Right forelimb (tissue), 1 donor: ENCODE measurements around the gene PPP4C.
"Not testable (repeated sequence)": the region's sequence is repeated elsewhere in the genome, so short reads cannot be mapped to it uniquely, and the experiment has no call there.

Source experiments
- DNase-seq: peaks from one replicate; pipeline ENCODE4 v3.0.0-alpha.2; 2018

The PPP4C gene

DNA sequence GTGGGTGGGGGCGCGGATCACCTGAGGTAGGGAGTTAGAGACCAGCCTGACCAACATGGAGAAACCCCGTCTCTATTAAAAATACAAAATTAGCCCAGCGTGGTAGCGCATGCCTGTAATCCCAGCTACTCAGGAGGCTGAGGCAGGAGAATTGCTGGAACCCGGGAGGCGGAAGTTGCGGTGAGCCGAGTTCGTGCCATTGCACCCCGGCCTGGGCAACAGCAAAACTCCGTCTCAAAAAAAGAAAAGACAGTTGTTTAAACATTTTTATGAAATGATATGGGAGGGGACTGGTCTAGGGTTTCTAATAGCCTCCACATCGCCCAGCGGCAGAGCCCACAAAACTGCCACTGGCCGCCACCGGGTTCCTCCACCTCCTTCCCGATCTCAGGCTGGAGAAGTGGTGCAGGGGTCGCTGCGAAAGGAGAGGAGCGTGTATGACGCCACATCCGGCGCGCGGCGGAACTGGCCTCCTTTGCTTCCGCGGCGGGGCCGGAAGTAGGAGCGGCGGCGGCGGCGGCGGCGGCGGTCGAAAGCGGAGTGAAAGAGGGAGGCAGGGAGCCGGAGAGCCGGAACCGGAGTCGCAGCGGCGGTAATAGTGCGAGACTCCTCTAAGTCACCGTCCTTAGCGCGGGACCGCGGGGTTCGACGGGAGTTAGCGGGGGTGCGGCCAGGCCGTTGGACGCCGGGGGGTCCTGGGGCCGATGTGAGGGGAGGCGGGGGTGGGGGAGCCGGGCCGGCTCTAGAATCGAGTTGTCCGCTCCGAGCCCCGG, at the start of gene PPP4C:
PPP4C (plus strand) TSS at position 492 of the 773 bp plus-strand sequence. CDS start 384 bp downstream, outside the sequence.
- peak; percentile 93 for DNase-seq

DNA sequence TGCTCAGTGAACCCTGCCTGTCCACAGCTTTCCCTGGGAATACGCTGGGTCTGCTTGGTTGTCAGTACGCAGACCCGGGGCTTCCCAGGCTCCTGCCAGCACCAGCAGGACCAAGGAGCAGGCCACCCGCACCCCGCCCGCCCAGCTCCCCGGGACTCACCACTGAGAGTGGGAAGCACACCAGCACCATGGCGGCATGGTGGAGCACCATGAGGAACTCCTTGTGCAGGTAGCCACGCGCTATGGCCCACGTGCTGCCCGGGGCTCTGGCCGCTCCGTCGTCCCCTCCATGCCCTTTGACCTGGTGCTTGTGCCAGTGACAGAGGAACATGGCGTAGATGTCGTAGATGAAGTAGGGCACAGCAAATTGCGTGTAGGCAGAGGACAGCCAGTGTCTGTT, 49.3 kb upstream of the PPP4C start:
- DNase-seq: no peak

DNA sequence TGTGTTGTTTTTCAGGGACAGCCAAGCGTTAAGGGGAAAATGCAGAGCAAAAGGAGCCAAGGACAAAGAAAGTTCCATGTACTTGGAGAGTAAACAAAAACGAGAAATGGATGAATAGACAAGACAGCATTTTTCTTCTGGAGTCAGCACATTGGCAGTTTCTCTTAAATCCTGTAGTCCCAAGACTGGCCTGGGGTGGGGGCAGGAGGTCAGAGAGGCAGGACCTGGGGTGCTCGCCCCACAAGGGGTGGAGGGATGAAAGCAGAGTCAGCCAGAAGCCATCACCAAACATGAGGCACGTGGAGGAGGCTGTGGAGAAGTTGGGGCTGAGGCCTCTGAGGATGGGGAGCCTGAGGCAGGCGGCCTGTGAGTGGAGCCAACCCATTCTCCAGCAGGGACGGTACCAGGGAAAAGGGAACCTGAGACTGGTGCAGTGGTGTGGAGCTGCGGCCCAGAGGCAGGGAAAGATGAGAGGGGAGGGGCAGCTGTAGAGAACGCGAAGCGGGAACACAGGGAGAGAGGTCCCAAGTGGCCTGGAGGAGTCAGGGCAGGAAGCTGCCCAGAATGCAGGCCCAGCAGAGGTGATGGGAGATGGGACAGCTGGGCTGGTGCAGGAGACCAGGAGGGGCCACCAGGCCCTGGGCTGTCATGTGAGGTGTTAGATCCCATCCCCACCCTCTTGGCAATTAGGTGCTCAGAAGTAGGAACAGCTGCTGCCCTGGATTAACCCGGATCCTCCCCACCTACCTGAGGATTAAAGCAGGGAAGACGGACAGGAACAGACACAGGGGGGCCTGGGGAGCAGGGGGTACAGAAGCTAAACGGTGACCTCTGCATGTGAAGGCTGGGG, 48.0 kb upstream of the PPP4C start:
- no peak for DNase-seq

DNA sequence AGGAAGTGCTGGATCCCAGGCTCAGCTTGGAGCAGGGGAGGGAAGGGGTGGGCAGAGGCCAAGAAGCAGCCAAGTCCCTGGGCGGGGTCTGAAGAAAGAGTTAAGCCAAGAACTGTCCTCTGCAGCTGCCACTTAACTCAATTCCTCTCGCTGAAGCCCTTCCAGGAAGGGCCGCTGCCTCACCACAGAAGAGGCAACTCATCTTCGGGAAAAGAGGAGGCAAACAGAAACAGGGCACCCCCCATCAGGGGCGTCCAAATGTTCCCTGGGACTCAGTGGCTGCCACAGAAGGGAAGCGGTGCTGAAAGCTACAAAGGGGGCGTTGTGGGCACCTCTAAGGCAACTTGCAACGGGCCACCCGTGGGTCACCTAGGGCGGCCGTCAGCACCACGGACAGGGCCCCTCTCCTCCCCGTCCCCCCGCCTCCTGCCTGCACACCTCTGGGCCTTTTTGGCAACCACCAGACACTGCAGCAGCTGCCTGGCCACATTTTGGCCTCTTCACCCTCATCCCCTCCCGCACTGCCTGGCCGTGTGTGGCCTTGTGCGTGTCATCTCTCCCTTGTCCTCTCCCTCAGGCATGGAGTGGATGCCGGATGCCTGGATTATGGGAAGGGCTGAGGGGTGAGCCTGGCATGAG, 47.2 kb upstream of the PPP4C start:
- DNase-seq: peak; percentile 66

DNA sequence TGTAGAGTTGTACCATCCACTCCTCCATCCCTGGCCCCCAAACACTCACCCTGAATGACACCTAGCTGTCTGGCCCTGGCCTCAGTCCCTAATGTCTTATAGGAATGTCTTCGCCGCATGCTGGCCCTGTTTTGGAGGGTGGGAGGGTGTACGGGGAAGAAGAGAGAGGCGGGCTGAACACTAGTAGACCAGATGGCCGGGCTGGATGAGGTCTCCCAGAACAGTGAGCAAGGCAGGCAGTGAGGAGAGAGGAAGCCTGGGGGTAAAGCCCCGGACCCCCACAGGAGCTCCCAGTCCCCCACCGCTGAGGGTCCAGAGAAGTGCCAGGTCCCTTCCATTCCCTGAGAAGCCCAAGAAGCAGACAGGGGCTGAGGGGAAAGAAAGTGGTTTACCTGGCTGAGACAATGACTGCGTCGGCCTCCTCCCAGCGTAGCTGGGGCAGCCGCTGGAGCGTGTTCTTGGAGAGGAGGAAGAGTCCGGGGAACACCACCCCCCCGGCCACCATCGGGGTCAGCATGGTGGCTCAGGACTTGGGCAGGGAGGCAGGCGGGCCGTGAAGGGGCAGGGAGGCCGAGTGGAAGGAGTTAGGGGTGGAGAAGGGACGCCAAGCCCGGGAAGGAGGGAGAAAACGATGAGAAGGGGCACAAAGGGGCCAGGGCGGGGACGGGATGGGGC, 45.6 kb upstream of the PPP4C start:
- no peak for DNase-seq

DNA sequence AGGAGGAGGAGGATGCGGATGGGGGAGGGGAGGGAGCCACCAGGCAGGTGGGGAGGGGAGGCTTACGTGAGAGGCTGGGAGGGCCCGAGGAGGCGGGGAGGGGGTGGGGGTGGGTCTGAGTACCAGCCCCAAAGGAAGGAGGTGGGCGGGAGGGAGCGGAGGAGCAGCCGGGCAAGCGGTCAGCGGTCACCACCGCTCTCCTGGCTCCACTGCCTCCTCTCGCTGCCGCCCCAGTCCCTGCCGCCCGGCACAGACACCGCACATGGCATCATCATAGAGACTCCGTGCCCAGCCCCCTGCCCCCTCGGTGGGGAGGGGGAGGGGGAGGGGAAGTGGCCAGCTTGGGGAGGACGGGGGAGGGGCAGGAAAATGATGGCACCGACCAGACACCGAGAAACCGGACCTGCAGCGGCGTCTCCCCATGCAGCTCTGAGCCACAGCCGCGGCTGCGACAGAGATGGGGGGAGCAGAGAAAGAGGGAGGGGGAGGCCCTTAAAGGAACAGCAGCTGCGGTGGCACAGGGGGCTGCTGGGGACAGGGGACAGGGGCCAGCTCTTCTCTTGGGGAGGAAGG, 44.9 kb upstream of the PPP4C start, which contains the start of gene TLCD3B:
TLCD3B (minus strand) TSS at position 431 of the 573 bp plus-strand sequence. CDS start 744 bp downstream, outside the sequence.
- no peak for DNase-seq

DNA sequence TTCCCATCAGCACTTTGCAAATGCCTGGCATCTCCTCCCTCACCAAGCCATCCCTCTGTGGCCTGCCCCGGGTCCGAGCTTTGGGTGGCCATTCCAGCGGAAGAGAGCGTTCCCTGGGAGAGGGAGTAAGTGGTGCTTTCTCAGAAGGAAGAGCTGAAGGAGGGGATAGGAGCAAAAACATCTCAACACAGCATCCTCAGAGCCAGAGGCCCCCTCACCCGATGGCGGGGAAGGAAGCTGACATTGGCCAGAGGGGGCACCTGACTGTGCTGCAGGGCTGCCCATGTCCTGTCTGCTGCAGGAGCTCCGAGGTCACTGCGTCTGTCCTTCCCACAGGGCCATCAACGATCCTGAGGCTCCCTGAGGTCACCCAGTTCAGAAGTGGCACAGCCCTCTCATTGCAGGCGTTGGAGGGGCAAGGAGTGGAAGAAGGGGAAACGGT, 44.3 kb upstream of the PPP4C start:
- DNase-seq: no peak

DNA sequence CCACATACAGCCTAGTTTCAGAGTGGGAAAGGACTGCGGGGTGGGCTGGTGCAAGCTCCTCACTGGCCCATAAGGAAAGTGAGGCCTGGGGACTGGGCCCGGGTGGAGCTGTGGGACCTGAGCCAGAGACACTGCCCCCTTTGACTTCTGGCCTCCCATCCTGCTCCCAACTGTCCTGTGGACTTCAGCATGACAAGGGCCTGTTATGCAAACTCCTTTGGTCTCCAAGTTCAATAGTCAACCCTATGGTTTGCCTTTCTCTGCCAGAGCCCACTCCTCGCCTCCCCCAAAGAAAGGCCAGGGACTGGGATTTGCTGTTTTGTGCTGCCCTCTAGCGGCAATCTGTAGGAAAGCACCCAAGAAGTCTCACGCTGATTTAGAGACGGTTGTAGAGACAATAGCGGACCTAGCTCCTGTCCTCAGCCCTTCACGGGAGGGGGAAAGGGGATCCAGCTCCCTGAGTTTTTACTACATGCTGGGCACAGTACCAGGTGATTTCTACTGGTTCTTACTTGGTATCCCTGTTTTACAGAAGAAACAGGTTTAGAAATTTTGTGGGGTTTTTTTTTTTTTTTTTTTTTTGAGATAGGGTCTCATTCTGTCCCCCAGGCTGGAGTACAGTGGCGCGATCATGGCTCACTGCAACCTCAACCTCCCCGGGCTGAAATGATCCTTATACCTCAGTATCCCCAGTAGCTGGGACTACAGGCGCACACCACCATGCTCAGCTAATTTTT, 43.5 kb upstream of the PPP4C start:
- peak; percentile 68 for DNase-seq

DNA sequence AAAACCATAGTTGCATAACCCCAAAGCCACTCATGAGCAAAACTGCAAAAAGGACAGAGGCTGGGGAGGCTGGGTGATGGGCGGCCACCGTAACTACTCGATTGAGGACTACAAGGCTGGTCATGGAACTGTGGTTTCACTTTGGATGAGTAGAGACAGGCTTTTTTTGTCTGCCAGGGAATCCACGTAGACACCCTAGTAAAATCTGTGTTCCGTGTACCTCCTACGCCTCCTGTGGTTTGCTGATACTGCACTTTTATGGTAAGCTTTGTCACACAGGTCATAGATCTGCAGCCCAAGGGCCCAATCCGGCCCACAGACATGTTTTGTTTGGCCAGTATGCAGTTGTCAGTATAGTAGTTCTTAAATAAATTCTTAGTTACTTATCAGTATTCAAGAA, 42.5 kb upstream of the PPP4C start:
- no peak for DNase-seq

DNA sequence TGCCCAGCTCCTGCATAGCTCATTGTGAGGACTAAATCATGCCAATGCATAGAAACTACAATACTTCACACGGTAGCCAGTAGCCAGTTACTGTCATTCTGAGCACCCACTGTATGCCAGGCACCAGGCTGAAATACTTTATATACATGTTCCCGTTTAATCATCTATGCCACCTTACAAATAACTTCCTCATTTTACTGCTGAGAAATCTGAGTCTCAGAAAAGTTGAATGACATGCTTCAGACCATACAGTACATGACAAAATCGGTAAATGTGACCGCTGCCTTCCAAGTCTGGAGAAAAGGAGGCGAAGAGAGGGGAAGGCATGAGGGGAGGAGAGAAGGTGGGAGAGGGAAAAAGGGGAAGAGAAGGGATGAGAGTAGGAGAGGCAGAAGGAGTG, 35.6 kb upstream of the PPP4C start:
- no peak for DNase-seq

DNA sequence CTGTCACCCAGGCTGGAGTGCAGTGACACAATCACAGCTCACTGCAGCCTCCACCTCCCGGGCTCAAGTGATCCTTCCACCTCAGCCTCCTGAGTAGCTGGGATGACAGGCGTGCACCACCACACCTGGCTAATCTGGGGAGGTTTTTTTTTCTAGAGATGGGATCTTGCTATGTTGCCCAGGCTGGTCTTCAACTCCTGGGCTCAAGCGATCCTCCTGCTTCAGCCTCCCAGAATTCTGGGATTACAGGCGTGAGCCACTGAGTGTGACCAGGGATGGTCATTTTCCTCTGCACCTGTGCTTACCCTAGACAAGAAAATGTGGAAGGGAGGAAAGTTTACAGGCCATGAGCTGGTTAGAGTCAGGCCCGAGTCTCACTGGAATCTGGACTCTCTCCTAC, 35.1 kb upstream of the PPP4C start:
- not testable (repeated sequence) for DNase-seq

DNA sequence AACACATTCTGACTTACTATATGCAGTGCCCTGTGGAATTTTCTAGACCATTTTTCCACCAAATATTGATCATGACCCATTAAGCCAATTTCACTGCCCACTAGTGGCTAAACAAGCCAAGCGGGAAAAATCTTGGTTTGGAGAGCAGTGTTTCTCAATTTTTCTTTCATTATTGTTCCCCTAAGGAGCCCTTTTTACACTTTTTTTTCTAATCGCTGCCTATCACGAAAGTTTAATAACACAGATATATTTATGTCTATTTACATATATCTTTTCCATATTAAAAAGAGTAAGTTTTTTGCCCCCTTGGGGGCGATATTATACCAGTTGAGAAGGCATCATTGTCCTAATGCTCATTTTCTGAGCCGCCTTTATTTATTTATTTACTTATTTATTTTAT, 34.0 kb upstream of the PPP4C start:
- no peak for DNase-seq

DNA sequence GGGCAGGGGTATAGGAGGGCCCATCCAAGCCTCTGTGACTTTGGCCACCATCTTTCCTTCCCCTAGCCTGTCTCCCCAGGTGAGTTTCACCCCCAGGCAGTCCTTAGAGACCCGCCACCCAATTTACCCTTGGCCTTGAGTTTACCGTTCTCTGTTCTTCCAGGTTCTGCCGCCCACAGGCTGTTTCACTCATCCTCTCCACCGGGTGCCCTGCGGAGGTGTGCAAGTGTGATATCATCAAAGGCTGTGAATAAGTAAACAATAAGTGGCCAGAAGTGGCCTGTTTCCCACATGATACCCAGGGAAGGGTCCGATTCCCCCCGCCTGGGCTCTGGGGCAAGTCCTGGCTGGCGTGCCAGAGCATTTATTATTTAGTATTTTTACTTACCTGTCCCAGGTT, 29.6 kb upstream of the PPP4C start:
- DNase-seq: no peak

DNA sequence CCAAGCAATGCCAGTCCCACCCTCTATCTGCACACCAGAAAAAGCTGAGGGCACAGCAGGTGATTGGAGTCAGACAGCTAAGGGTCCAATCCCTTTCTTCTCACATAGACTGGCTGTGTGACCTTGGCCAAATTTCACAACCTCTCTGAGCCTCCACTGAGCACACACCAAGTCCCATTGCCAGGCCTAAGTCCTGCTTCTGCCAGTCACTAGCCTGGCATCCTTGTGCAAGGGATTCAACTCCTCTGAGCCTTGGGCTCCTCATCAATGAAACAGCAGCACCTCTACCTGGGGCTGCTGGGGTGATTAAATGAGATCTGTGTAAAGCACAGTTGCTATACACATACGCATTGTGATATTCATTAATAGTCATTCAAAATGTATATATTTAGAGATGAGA, 29.2 kb upstream of the PPP4C start:
- DNase-seq: no peak

DNA sequence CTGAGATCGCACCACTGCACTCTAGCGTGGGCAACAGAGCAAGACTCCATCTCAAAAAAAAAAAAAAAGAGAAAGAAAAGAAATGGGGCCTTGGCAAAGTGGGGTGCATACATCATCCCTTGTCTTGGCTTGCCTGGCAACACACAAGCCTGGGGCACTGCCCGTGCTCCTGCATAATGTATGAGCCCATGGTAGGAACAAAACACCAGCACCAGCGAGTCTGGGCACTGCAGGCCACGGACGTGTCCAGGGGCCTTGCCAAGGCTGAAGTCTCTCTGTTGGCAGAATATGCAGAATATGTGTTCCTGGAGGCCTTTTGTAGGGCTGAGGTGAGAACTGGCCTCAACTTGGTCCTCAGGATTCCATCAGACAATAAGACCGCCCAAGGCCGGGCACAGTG, 25.9 kb upstream of the PPP4C start:
- no peak for DNase-seq

DNA sequence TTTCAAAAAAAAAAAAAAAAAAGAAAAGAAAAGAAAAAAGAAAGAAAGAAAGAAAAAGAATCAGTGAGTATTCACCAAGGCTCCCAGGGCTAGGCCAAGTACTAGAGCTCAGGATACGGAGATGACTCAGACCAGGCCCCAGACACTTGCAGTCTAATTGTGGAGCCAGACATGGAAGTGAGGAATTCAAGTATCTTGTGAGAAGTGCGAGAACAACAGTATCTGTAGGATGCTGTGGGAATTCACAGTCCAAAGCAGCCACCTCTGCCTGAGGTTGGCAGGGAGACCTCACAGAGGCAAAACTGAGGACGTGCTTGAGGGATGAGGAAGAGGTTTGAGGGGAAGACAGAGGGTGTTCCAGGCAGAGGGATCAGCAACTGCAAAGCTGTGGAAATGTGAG, 24.3 kb upstream of the PPP4C start:
- no peak for DNase-seq

DNA sequence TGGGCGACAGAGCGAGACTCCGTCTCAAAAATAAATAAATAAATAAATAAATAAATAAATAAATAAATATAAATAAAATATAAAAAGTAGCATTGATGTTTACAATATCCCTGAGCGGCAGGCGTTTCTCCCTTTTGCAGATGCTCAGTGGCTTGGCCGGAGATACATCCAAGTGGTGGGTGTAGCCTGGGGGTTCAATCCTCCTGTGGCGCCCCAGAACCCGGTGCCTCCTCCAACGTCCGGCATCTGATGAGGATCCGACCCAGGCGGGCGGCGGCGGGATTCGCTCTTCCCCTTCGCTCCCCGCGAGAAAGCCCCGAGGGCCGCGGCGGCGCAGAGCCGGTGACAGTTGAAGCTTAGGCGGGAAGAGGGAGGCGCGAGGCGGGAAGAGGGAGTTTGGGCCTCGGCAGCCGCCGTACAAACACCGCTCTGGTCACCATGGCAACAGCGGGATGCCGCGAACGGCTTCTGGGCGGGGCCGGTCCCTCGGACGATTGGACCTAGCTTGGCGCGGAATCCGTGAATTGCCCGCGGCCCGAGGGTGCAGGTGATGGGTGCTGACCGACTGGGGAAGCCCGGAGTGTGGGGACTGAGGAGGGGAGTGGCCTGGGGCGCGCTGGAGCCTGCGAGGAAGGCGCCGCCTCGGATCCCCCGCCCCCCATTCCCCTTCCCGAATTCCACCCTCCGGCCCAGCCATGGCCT, 23.0 kb upstream of the PPP4C start:
- peak; percentile 96 for DNase-seq

DNA sequence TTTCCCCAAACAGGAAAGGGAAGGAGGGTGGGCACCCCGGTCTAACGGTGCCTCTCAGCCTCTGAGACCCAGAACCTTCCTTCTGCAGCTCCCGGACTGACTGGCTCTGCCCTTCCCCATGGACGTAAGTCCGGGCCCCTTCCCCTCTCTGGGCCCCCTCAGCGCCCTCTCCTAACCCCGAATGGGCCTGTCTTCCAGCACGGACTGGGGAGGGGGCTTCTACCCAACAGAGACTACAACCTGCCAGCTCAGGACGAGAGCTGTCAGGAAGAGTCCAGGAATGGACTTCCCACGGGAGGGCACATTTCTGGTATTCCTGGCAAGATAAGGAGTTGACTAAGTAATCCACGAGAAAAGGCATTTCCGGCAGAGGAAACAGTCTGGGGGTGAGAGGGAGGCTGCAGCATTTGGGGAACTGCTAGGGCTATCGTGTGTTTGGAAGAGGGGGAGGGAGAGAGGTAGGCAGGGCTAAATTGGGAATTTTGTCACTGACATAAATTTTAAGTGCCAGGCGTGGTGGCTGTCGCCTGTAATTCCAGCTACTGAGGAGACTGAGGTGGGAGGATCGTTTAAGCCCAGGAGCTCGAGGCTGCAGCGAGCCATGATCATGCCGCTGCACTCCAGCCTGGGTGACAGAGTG, 22.3 kb upstream of the PPP4C start:
- DNase-seq: no peak

DNA sequence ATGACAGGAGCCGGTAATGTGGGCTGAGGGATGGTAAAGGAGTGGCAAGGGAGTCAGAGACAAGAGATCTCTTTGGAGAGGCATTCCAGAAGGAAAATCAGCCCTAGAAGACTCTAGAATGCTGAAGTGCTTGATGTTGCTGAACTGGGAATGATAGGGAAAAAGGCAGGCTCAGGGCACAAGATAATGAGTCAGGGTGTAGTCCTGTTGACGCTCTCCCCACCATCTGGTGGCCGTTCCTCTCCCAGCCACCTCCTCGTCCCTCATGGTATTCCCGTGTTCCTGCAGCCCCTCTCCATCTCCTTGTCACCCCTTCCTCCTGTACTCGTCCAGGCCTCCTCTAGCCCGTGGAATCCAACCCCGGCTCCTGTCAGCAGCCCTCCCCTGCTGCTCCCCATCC, 21.3 kb upstream of the PPP4C start:
- no peak for DNase-seq

DNA sequence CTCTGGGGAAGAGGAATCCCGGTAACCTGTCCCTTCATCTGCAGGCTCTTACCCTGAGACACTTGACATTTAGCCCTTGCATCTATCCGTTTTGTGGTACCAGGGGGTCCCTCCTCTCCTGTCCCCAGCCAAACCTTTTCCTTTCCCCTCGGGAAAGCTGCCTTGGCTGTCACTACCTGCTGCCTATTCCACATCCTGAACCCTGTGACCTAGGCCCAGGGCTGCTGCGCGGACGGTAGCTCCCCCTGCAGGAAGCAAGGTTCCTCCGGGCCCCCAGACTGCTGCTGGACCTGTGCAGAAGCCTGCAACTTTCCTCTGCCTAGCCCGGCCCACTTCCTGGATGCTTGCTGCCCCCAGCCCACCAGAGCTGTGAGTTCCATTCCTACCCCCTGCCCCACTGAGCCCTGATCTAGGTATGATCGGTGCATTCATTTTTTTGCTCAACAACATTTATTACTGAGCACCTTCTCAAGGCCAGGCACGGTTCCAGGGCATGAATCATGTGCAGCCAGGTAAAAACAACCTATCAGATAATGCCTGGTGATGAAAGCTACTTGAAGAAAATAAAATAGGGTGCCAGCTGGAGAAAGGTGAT, 20.7 kb upstream of the PPP4C start:
- no peak for DNase-seq
